Esophagus squamous epithelium (tissue), 5 donors: Measurements from ENCODE around the gene RPS2. TPM values are rescaled to one million over a fixed set of nuclear protein-coding genes. Genes with fewer than 3 reads are reported as not detected.

Source experiments
- DNase-seq: peaks from one replicate; lab custom pipeline; 2025; lab: John Stamatoyannopoulos, UW
- H3K27ac ChIP-seq, 4 donors: fragments of 200-600 bp; sonication (generic); one replicate each; pipeline ENCODE4 v1.5.1; 2016 to 2019; ENCODE audit warnings: mild to moderate bottlenecking in 1 of 4
- H3K27me3 ChIP-seq, 4 donors: fragments of 200-600 bp; sonication (generic); 1 replicate in 3 of 4; 2 replicates in 1 of 4; pipeline versions ENCODE4 v1.5.1 to v1.6.0; 2017 to 2021; ENCODE audit warnings: antibody characterized with exemption in 1 of 4
- H3K36me3 ChIP-seq, 3 donors: fragments of 200-600 bp; sonication (generic); one replicate each; pipeline ENCODE4 v1.5.1; 2016 to 2019
- H3K4me1 ChIP-seq, 3 donors: fragments of 200-600 bp; sonication (generic); one replicate each; pipeline ENCODE4 v1.5.1; 2017 to 2019
- H3K4me3 ChIP-seq, 4 donors: fragments of 200-600 bp; sonication (generic); 1 replicate in 3 of 4; 2 replicates in 1 of 4; pipeline ENCODE4 v1.5.1; 2016 to 2019; ENCODE audit warnings: mild to moderate bottlenecking in 2 of 4, moderate library complexity in 1 of 4
- H3K9me3 ChIP-seq, 3 donors: fragments of 200-600 bp; sonication (generic); one replicate each; pipeline ENCODE4 v1.5.1; 2016 to 2019
- CTCF ChIP-seq, 6 experiments: fragments of 450-650 bp in 4 of 6; fragments of 200-600 bp in 2 of 6; sonication (generic) in 2 of 6; IDR thresholded peaks; one replicate each; pipeline ENCODE4 v1.5.1; 2016 to 2019; ENCODE audit warnings: antibody characterized with exemption in 6 of 6, mild to moderate bottlenecking in 4 of 6, moderate library complexity in 4 of 6
- POLR2A ChIP-seq, 4 donors: fragments of 450-650 bp; IDR thresholded peaks; one replicate each; pipeline ENCODE4 v1.6.1; 2017; ENCODE audit warnings: antibody characterized with exemption in 4 of 4, mild to moderate bottlenecking in 4 of 4, moderate library complexity in 3 of 4
- WGBS, 2 donors: methylation state at CpG; one replicate each; pipeline ENCODE4 v1.1.5; 2018; 5-methylcytosine and 5-hydroxymethylcytosine counted together
- intact Hi-C: fragments of 100-400 bp; cut with DNase I; formaldehyde crosslinking; loops from one replicate; pipeline ENCODE4 v1.15.0; 2022
- total RNA-seq, 4 donors: library from RNA; depleted of rRNA; stranded (reverse); fragments of >200 nt; gene quantifications; one replicate each; pipeline ENCODE4 v1.1.0, GENCODE V29; 2016
- donor health status: DM: yes; HTN: yes; CAD: no.

Gene RPS2
- total RNA-seq, 4 donors from 2014 or later, result 1,980 to 2,837 (median 2,292) TPM

GRCh38 chr16:1984347-1985225 is 20.0 kb upstream of the RPS2 start:
- peaks cover 0 to 19% (median 3%) of the 10 kb centered on the region in 3 donors for H3K36me3 ChIP-seq
- intact Hi-C loops, result no loop called here
- peak overlapping the region; percentile 66 to 86 (median 84) for H3K4me3 ChIP-seq
- no peaks in the 10 kb centered on the region for H3K9me3 ChIP-seq
- no peak for TF ChIP-seq CTCF (IDR thresholded peaks at IDR 0.05)
- peak overlapping the region; percentile 64 to 87 (median 76) for H3K27ac ChIP-seq
- DNase-seq, result no peak
- 22% methylated on average over 13 of the region's 58 CpGs; no CpG with 5 or more reads in 1 of the 2 donors for WGBS, 2 donors
- H3K27me3 ChIP-seq, result peaks cover 4 to 65% (median 19%) of the 10 kb centered on the region in 4 donors
- H3K4me1 ChIP-seq, result peaks cover 35 to 78% (median 35%) of the 10 kb centered on the region in 3 donors

GRCh38 chr16:1983544-1984346 is 19.1 kb upstream of the RPS2 start, which contains the start of gene GFER:
Gene GFER, plus strand, starts transcription at chr16:1984193. Its CDS starts 26 bp downstream, at chr16:1984219.
- intact Hi-C loops, result no loop called here
- Histone ChIP-seq H3K27me3 (peaks cover 0 to 65% (median 13%) of the 10 kb centered on the region in 4 donors), H3K36me3 (peaks cover under 1 to 21% (median 3%) of the 10 kb centered on the region in 3 donors), H3K9me3 (no peaks in the 10 kb centered on the region), H3K27ac (peak within 1 kb of the TSS; percentile 64 to 87 (median 76)), H3K4me3 (peak within 1 kb of the TSS; percentile 66 to 86 (median 84)), H3K4me1 (peaks cover 34 to 78% (median 38%) of the 10 kb centered on the region in 3 donors)
- 3% methylated on average over 15 of the region's 109 CpGs; no CpG with 5 or more reads in 1 of the 2 donors for WGBS, 2 donors
- TF ChIP-seq CTCF (IDR thresholded peaks at IDR 0.05) (peak in 1 of 6 experiments; percentile 9), POLR2A (IDR thresholded peaks at IDR 0.05) (peak in 2 of 4 donors; percentile 54 to 75)
- DNase-seq, result no peak

- Histone ChIP-seq H3K36me3 (peaks cover 5 to 28% (median 7%) of the 10 kb centered on the region in 3 donors), H3K4me3 (peak overlapping the region; percentile 66 to 86 (median 84)), H3K9me3 (no peaks in the 10 kb centered on the region), H3K4me1 (peaks cover 40 to 81% (median 43%) of the 10 kb centered on the region in 3 donors), H3K27ac (peak overlapping the region in 3 of 4 donors; percentile 67 to 87 (median 84)), H3K27me3 (peaks cover 0 to 65% (median 13%) of the 10 kb centered on the region in 4 donors)
- intact Hi-C loops, result no loop called here
- TF ChIP-seq POLR2A (IDR thresholded peaks at IDR 0.05) (no peak), CTCF (IDR thresholded peaks at IDR 0.05) (no peak)
- no peak for DNase-seq
- WGBS, 2 donors, result 30 to 31% methylated on average over 12 to 18 of the region's 19 CpGs
Measured at GRCh38 chr16:1982991-1983543, 18.4 kb upstream of the RPS2 start.

GRCh38 chr16:1982013-1982433 is 17.4 kb upstream of the RPS2 start:
- Histone ChIP-seq H3K27me3 (peaks cover 0 to 66% (median 13%) of the 10 kb centered on the region in 4 donors), H3K27ac (peak overlapping the region in 1 of 4 donors; percentile 30), H3K4me1 (peaks cover 41 to 91% (median 43%) of the 10 kb centered on the region in 3 donors), H3K36me3 (peaks cover 15 to 35% (median 18%) of the 10 kb centered on the region in 3 donors), H3K4me3 (no peak overlapping the region), H3K9me3 (no peaks in the 10 kb centered on the region)
- 34 to 50% methylated on average over 2 of the region's 5 CpGs for WGBS, 2 donors
- DNase-seq, result no peak
- TF ChIP-seq CTCF (IDR thresholded peaks at IDR 0.05), result no peak
- TF ChIP-seq POLR2A (IDR thresholded peaks at IDR 0.05), result no peak
- intact Hi-C loops, result no loop called here
